ENCODE measurements around the gene RDH5.

DNA sequence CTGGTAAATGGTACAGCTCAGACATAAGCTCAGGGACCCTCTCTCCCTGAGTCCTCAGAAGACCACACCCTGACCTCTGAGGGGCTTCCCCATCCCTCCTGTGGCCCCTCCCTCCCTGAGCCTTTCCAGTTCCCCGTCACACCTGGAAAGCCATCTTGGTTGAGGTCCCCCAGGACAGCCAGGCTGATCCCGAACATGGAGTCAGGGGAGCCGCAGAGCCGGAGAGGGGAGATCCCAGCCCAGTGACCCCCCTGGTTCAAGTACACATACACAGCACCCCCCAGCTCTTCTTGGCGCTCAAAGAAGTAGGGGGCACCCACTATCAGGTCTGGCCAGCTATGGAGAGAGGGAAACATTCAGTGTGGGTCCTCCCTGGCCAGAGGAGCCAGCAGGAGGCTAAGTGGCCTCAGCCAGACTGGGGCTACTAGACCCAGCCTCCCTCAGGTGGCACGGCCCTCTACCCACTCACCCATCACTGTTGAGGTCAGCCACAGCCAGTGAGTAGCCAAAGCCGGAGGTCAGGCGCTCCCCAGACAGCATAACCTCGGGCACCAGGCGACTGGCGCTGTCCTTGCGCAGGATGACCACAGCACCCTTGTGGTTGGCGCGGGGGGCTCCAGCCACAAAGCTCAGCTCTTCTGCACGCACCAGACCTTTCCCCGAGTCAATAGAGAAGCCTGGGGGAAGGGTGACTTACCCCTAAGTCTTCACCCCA lies 21.8 kb upstream of the RDH5 start:
- TF ChIP-seq POLR2A (IDR thresholded peaks at IDR 0.05) (no peak), POLR2AphosphoS5 (IDR thresholded peaks at IDR 0.05) (no peak)
- TF ChIP-seq, protein P1, sequence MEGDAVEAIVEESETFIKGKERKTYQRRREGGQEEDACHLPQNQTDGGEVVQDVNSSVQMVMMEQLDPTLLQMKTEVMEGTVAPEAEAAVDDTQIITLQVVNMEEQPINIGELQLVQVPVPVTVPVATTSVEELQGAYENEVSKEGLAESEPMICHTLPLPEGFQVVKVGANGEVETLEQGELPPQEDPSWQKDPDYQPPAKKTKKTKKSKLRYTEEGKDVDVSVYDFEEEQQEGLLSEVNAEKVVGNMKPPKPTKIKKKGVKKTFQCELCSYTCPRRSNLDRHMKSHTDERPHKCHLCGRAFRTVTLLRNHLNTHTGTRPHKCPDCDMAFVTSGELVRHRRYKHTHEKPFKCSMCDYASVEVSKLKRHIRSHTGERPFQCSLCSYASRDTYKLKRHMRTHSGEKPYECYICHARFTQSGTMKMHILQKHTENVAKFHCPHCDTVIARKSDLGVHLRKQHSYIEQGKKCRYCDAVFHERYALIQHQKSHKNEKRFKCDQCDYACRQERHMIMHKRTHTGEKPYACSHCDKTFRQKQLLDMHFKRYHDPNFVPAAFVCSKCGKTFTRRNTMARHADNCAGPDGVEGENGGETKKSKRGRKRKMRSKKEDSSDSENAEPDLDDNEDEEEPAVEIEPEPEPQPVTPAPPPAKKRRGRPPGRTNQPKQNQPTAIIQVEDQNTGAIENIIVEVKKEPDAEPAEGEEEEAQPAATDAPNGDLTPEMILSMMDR (IDR thresholded peaks at IDR 0.05) = no peak

Measured in suprapubic skin (tissue), 4 donors.